Kidney epithelial cell (primary cell): ENCODE measurements around the gene SLC7A11. TPM values are rescaled to one million over a fixed set of nuclear protein-coding genes. Genes with fewer than 3 reads are reported as not detected.

Experiments used
- DNase-seq: peaks from one replicate; pipeline ENCODE4 v3.0.0-alpha.2; 2010; ENCODE audit warnings: low read depth
- H3K27me3 ChIP-seq: 2 replicates; pipeline ENCODE4 v1.6.0; 2011; ENCODE audit warnings: low read length; ENCODE audit not compliant: control insufficient read depth, insufficient read depth
- H3K36me3 ChIP-seq: 2 replicates; pipeline ENCODE4 v1.5.1; 2011; ENCODE audit warnings: low read length; ENCODE audit not compliant: control insufficient read depth, insufficient read depth
- H3K4me3 ChIP-seq: 2 replicates; pipeline ENCODE4 v1.5.1; 2011; ENCODE audit warnings: low read depth, mild to moderate bottlenecking, control low read depth, low read length
- CTCF ChIP-seq: IDR thresholded peaks from 2 replicates; pipeline ENCODE4 v1.5.1; 2011; ENCODE audit warnings: mild to moderate bottlenecking, moderate library complexity, low read length, control low read depth, inconsistent platforms; ENCODE audit not compliant: insufficient read depth, poor library complexity, severe bottlenecking
- total RNA-seq: library from RNA; depleted of rRNA; stranded (reverse); fragments of >200 nt; gene quantifications from 2 replicates; pipeline ENCODE4 v1.2.3, GENCODE V29; 2015

SLC7A11 gene
- total RNA-seq, 1 donor from 2014 or later = 31.7 TPM

GRCh38 chr4:138204507-138204906 lies 37.6 kb downstream of the SLC7A11 start:
- TF ChIP-seq CTCF = no peak
- H3K4me3 ChIP-seq = no peak overlapping the region
- no peak for DNase-seq
- H3K27me3 ChIP-seq = no peaks in the 10 kb centered on the region
- no peaks in the 10 kb centered on the region for H3K36me3 ChIP-seq

- no peaks in the 10 kb centered on the region for H3K36me3 ChIP-seq
- DNase-seq = no peak
- no peak overlapping the region for H3K4me3 ChIP-seq
- H3K27me3 ChIP-seq = no peaks in the 10 kb centered on the region
- no peak for TF ChIP-seq CTCF
These were observed 39.5 kb downstream of the SLC7A11 start for GRCh38 chr4:138202686-138203085.

- no peak overlapping the region for H3K4me3 ChIP-seq
- no peaks in the 10 kb centered on the region for H3K36me3 ChIP-seq
- no peak for DNase-seq
These were observed 41.9 kb downstream of the SLC7A11 start for GRCh38 chr4:138200236-138200590.

DNA sequence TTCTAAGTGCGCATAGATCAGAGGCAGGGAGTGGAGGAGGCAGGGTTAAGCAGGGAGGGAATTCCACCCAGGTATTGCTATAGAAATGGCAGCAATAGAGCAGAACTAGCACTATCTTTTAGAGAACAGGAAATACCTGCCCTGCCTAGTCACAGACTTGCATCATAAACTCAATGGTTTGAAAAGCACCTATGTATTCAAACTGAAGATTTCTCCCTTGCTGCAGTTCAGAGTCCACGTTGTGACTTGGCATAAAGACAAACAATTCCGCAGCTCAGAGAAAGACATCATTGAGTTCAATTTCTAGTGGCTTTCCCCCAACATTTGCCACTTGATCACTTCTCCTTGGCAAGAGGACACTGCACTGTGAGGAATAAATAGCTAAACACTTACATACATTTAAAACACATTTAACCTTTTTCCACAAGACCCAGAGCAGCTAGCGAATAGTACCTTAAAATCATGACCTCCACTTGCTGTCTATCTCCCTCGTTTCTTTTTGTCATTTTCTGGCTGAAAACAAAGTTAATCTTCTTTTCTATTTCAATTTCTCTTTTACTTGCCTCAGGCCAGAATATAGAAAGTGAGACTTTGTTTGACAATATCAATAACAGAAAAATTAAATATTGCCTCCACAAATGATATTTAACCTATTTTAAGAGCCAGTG lies 42.4 kb downstream of the SLC7A11 start:
- TF ChIP-seq CTCF = no peak
- Histone ChIP-seq H3K4me3 (no peak overlapping the region), H3K36me3 (no peaks in the 10 kb centered on the region), H3K27me3 (no peaks in the 10 kb centered on the region)
- peak; percentile 70 for DNase-seq

More at GRCh38 chr4:138200236-138200590, 41.9 kb downstream of the SLC7A11 start:
- no peak for TF ChIP-seq CTCF
- H3K27me3 ChIP-seq = no peaks in the 10 kb centered on the region

DNA sequence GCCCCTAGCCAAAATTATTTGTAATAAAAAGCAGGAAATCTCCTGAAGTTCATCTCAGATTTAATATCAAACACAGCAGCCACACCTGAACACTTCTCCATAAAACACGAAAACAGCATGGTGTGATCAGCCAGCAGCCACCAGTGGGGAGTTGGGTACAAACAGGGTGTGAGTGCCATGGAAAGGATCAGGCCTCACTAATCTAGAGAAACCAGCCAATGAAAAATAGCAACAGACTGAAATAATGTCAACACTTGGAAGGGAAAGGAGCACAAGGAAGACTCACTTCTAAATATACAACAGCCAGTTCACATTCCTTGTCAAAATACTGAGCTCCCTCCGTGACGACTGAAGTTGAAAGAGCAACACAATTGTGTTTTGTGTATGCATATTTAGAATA lies 46.0 kb downstream of the SLC7A11 start:
- no peak for TF ChIP-seq CTCF
- no peak for DNase-seq
- no peaks in the 10 kb centered on the region for H3K36me3 ChIP-seq
- H3K27me3 ChIP-seq = no peaks in the 10 kb centered on the region
- no peak overlapping the region for H3K4me3 ChIP-seq

DNA sequence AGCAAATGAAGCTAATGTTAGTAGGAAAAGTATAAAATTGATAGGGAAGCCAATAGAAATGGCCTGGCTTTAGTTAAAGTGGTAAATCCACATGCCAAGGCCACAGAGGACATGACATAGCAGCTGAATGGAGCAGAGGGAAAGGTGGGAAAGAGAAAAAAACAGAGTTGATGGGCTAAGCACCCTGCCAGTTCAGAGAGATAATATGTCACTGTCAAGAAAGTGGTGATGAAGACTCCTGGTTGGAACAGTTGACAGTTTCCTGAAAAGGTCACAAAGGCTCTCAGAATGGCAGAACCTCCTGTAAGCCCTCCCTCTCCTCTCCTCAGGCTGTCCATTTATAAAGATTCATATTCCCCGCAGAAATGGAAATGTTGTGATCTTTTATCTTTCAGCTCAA lies 48.2 kb downstream of the SLC7A11 start:
- DNase-seq = no peak
- TF ChIP-seq CTCF = no peak
- H3K4me3 ChIP-seq = no peak overlapping the region
- no peaks in the 10 kb centered on the region for H3K27me3 ChIP-seq
- no peaks in the 10 kb centered on the region for H3K36me3 ChIP-seq
